Pulmonary artery endothelial cell (primary cell): Measurements from ENCODE around the gene WDR1. TPM values are rescaled to one million over a fixed set of nuclear protein-coding genes. Genes with fewer than 3 reads are reported as not detected.

ENCODE experiments used
- DNase-seq: peaks from one replicate; pipeline ENCODE4 v3.0.0-alpha.2; 2011; ENCODE audit warnings: low read depth, low spot score
- total RNA-seq: library from RNA; depleted of rRNA; stranded (reverse); fragments of >200 nt; gene quantifications from 2 replicates; pipeline ENCODE4 v1.2.3, GENCODE V29; 2014

WDR1 gene
- 622 and 632 TPM in 2 replicates for total RNA-seq

- DNase-seq, result peak; percentile 86
These were observed at the start of gene WDR1 for GRCh38 chr4:10116569-10117358. Gene WDR1, minus strand, starts transcription at chr4:10116799. Its CDS starts 133 bp downstream, at chr4:10116666.

- no peak for DNase-seq
These were observed 48.3 kb upstream of the WDR1 start for GRCh38 chr4:10164877-10165283.

- no peak for DNase-seq
These were observed 46.7 kb upstream of the WDR1 start for GRCh38 chr4:10163296-10163695.

- DNase-seq, result no peak
These were observed 45.9 kb upstream of the WDR1 start for GRCh38 chr4:10162341-10163000.

- no peak for DNase-seq
These were observed 45.2 kb upstream of the WDR1 start for GRCh38 chr4:10161840-10162239.

GRCh38 chr4:10161146-10161545 is 44.5 kb upstream of the WDR1 start:
- no peak for DNase-seq

- no peak for DNase-seq
These were observed 43.8 kb upstream of the WDR1 start for GRCh38 chr4:10160281-10160856.

GRCh38 chr4:10159671-10160070 is 43.1 kb upstream of the WDR1 start:
- no peak for DNase-seq

- no peak for DNase-seq
These were observed 41.8 kb upstream of the WDR1 start for GRCh38 chr4:10158333-10158942.

GRCh38 chr4:10157478-10158332 is 41.1 kb upstream of the WDR1 start:
- peak; percentile 61 for DNase-seq

GRCh38 chr4:10154241-10154640 is 37.6 kb upstream of the WDR1 start:
- no peak for DNase-seq

GRCh38 chr4:10153161-10153560 is 36.6 kb upstream of the WDR1 start:
- no peak for DNase-seq

- DNase-seq, result no peak
These were observed 34.6 kb upstream of the WDR1 start for GRCh38 chr4:10151182-10151581.

- DNase-seq, result no peak
These were observed 28.4 kb upstream of the WDR1 start for GRCh38 chr4:10144966-10145365.

GRCh38 chr4:10144479-10144878 is 27.9 kb upstream of the WDR1 start:
- DNase-seq, result no peak

GRCh38 chr4:10143171-10143570 is 26.6 kb upstream of the WDR1 start:
- no peak for DNase-seq

GRCh38 chr4:10140866-10141759 is 24.5 kb upstream of the WDR1 start:
- no peak for DNase-seq

GRCh38 chr4:10139518-10139917 is 22.9 kb upstream of the WDR1 start:
- no peak for DNase-seq

- DNase-seq, result no peak
These were observed 18.7 kb upstream of the WDR1 start for GRCh38 chr4:10135260-10135659.

- DNase-seq, result no peak
These were observed 17.5 kb upstream of the WDR1 start for GRCh38 chr4:10134141-10134540.
